Mesenchymal stem cell (in vitro differentiated cells and primary cell): Measurements from ENCODE around the gene CLDN20.

ENCODE experiments used
- DNase-seq: peaks from one replicate; pipeline ENCODE4 v3.0.0-alpha.2; 2013
- H2AFZ ChIP-seq: one replicate; pipeline ENCODE4 v1.6.1; 2013; ENCODE audit warnings: low read depth, mild to moderate bottlenecking, control low read depth, inconsistent platforms, low read length, moderate library complexity
- H2AK5ac ChIP-seq: 2 replicates; pipeline ENCODE4 v1.6.1; 2013; ENCODE audit warnings: low read length, moderate library complexity, mild to moderate bottlenecking, inconsistent platforms; ENCODE audit not compliant: severe bottlenecking
- H2BK120ac ChIP-seq: one replicate; pipeline ENCODE4 v1.6.1; 2013; ENCODE audit warnings: low read depth, mild to moderate bottlenecking, inconsistent platforms, low read length, moderate library complexity
- H2BK12ac ChIP-seq, 2 experiments: one replicate each; pipeline ENCODE4 v1.6.1; 2013; ENCODE audit warnings: inconsistent platforms in 2 of 2, low read length in 2 of 2, mild to moderate bottlenecking in 2 of 2, moderate library complexity in 2 of 2, control low read depth in 1 of 2
- H2BK15ac ChIP-seq: one replicate; pipeline ENCODE4 v1.6.1; 2013; ENCODE audit warnings: mild to moderate bottlenecking, low read depth, inconsistent platforms; ENCODE audit not compliant: poor library complexity, severe bottlenecking
- H2BK5ac ChIP-seq: 2 replicates; pipeline ENCODE4 v1.6.1; 2013; ENCODE audit warnings: low read depth, mild to moderate bottlenecking, low read length, control low read depth, inconsistent platforms; ENCODE audit not compliant: poor library complexity, severe bottlenecking
- H3K14ac ChIP-seq, 2 experiments: one replicate each; pipeline ENCODE4 v1.6.1; 2013; ENCODE audit warnings: inconsistent platforms in 2 of 2, low read length in 2 of 2, control low read depth in 1 of 2, mild to moderate bottlenecking in 1 of 2, moderate library complexity in 1 of 2
- H3K18ac ChIP-seq, 2 experiments: one replicate each; pipeline ENCODE4 v1.6.1; 2013; ENCODE audit warnings: inconsistent platforms in 2 of 2, low read length in 2 of 2, control low read depth in 1 of 2, low read depth in 1 of 2, mild to moderate bottlenecking in 1 of 2
- H3K23ac ChIP-seq, 2 experiments: one replicate each; pipeline ENCODE4 v1.6.1; 2013; ENCODE audit warnings: inconsistent platforms in 2 of 2, low read length in 2 of 2, mild to moderate bottlenecking in 2 of 2, moderate library complexity in 2 of 2, control low read depth in 1 of 2
- H3K27ac ChIP-seq: 2 replicates; pipeline ENCODE4 v1.5.1; 2013; ENCODE audit warnings: mild to moderate bottlenecking, moderate library complexity, low read length, control low read depth, inconsistent platforms; ENCODE audit not compliant: poor library complexity, severe bottlenecking
- H3K27me3 ChIP-seq, 2 experiments: 2 replicates each; pipeline versions ENCODE4 v1.6.1 to v1.7.0; 2013; ENCODE audit warnings: low read length in 2 of 2, mild to moderate bottlenecking in 2 of 2, moderate library complexity in 2 of 2, control low read depth in 1 of 2, inconsistent platforms in 1 of 2; ENCODE audit not compliant: control insufficient read depth in 1 of 2, insufficient read depth in 1 of 2
- H3K36me3 ChIP-seq, 2 experiments: 2 replicates each; pipeline versions ENCODE4 v1.6.1 to v1.7.0; 2013; ENCODE audit warnings: low read length in 2 of 2, control low read depth in 1 of 2, inconsistent platforms in 1 of 2, low read depth in 1 of 2, mild to moderate bottlenecking in 1 of 2; ENCODE audit not compliant: insufficient read depth in 2 of 2, control insufficient read depth in 1 of 2
- H3K4ac ChIP-seq, 2 experiments: one replicate each; pipeline ENCODE4 v1.6.1; 2013; ENCODE audit warnings: inconsistent platforms in 2 of 2, low read length in 2 of 2, mild to moderate bottlenecking in 2 of 2, moderate library complexity in 2 of 2, control low read depth in 1 of 2, low read depth in 1 of 2
- H3K4me1 ChIP-seq: 2 replicates; pipeline ENCODE4 v1.6.1; 2013; ENCODE audit warnings: low read depth, low read length, control low read depth; ENCODE audit not compliant: control insufficient read depth, insufficient read depth
- H3K4me2 ChIP-seq: 2 replicates; pipeline ENCODE4 v1.6.1; 2013; ENCODE audit warnings: low read length, mild to moderate bottlenecking, inconsistent platforms; ENCODE audit not compliant: poor library complexity, severe bottlenecking
- H3K4me3 ChIP-seq, 2 experiments: 2 replicates each; pipeline versions ENCODE4 v1.5.1 to v1.7.0; 2013; ENCODE audit warnings: low read length in 2 of 2, mild to moderate bottlenecking in 2 of 2, control low read depth in 1 of 2, low read depth in 1 of 2; ENCODE audit not compliant: insufficient read depth in 1 of 2
- H3K79me1 ChIP-seq: replicated peaks from 2 replicates; pipeline ENCODE4 v1.6.1; 2013; ENCODE audit warnings: mild to moderate bottlenecking, control low read depth, low read length, inconsistent platforms; ENCODE audit not compliant: poor library complexity, severe bottlenecking
- H3K9ac ChIP-seq: 2 replicates; pipeline ENCODE4 v1.7.0; 2013; ENCODE audit warnings: mild to moderate bottlenecking, low read length, moderate library complexity
- H3K9me3 ChIP-seq: 2 replicates; pipeline ENCODE4 v1.7.0; 2013; ENCODE audit warnings: mild to moderate bottlenecking, low read length; ENCODE audit not compliant: control insufficient read depth
- H4K8ac ChIP-seq: one replicate; pipeline ENCODE4 v1.6.1; 2013; ENCODE audit warnings: inconsistent platforms, mild to moderate bottlenecking, low read length, moderate library complexity
- H4K91ac ChIP-seq: one replicate; pipeline ENCODE4 v1.6.1; 2013; ENCODE audit warnings: mild to moderate bottlenecking, low read length, inconsistent platforms
- WGBS: methylation state at CpG from one replicate; pipeline ENCODE4 v1.1.7; 2013; ENCODE audit warnings: mixed read lengths; 5-methylcytosine and 5-hydroxymethylcytosine counted together

Gene CLDN20

GRCh38 chr6:155287762-155288161, 23.9 kb downstream of the CLDN20 start:
- Histone ChIP-seq H2AFZ (no peak overlapping the region), H4K8ac (no peak overlapping the region), H4K91ac (no peak overlapping the region), H3K9me3 (no peaks in the 10 kb centered on the region), H2BK5ac (no peak overlapping the region), H3K18ac (no peak overlapping the region), H3K14ac (no peak overlapping the region), H3K4me1 (peaks cover 6% of the 10 kb centered on the region), H3K27ac (no peak overlapping the region), H3K4me3 (no peak overlapping the region), H3K79me1 (peaks cover 14% of the 10 kb centered on the region), H3K36me3 (peaks cover 5 to 38% of the 10 kb centered on the region in 2 experiments), H3K9ac (no peak overlapping the region), H3K4me2 (no peak overlapping the region), H2BK120ac (no peak overlapping the region), H2BK12ac (no peak overlapping the region), H2AK5ac (no peak overlapping the region), H2BK15ac (no peak overlapping the region), H3K27me3 (no peaks in the 10 kb centered on the region), H3K23ac (no peak overlapping the region), H3K4ac (no peak overlapping the region)
- no peak for DNase-seq
- WGBS, result 100% methylated on average over 1 of the region's 2 CpGs

GRCh38 chr6:155290491-155290890, 26.7 kb downstream of the CLDN20 start:
- DNase-seq, result no peak
- Histone ChIP-seq H3K79me1 (peaks cover 15% of the 10 kb centered on the region), H3K18ac (no peak overlapping the region), H2AFZ (no peak overlapping the region), H3K4ac (no peak overlapping the region), H3K9me3 (no peaks in the 10 kb centered on the region), H3K27ac (no peak overlapping the region), H3K4me1 (peaks cover 6% of the 10 kb centered on the region), H2BK120ac (no peak overlapping the region), H2AK5ac (no peak overlapping the region), H3K9ac (no peak overlapping the region), H3K14ac (no peak overlapping the region), H3K4me3 (no peak overlapping the region), H2BK12ac (no peak overlapping the region), H2BK15ac (no peak overlapping the region), H3K27me3 (no peaks in the 10 kb centered on the region), H3K23ac (no peak overlapping the region), H3K4me2 (no peak overlapping the region), H4K91ac (no peak overlapping the region), H4K8ac (no peak overlapping the region), H3K36me3 (peaks cover 5 to 27% of the 10 kb centered on the region in 2 experiments), H2BK5ac (no peak overlapping the region)
- 100% methylated on average over 4 of the region's 5 CpGs for WGBS

- DNase-seq, result no peak
- no peak overlapping the region for H3K14ac ChIP-seq
- H2BK15ac ChIP-seq, result no peak overlapping the region
- no peak overlapping the region for H2BK5ac ChIP-seq
- no peak overlapping the region for H4K91ac ChIP-seq
- H3K4me3 ChIP-seq, result no peak overlapping the region
- no peak overlapping the region for H2BK120ac ChIP-seq
- no peak overlapping the region for H3K9ac ChIP-seq
- H3K36me3 ChIP-seq, result peaks cover 5 to 33% of the 10 kb centered on the region in 2 experiments
- no peak overlapping the region for H4K8ac ChIP-seq
- peaks cover 15% of the 10 kb centered on the region for H3K79me1 ChIP-seq
- no peaks in the 10 kb centered on the region for H3K27me3 ChIP-seq
- no peak overlapping the region for H2AK5ac ChIP-seq
- no peak overlapping the region for H2BK12ac ChIP-seq
- H3K4me1 ChIP-seq, result peaks cover 6% of the 10 kb centered on the region
- H3K18ac ChIP-seq, result no peak overlapping the region
- H3K4ac ChIP-seq, result peak overlapping the region in 1 of 2 experiments; percentile 43
- no peak overlapping the region for H3K4me2 ChIP-seq
- no peaks in the 10 kb centered on the region for H3K9me3 ChIP-seq
- H3K27ac ChIP-seq, result no peak overlapping the region
- no peak overlapping the region for H3K23ac ChIP-seq
- H2AFZ ChIP-seq, result no peak overlapping the region
- WGBS, result 69% methylated on average over 3 of the region's 3 CpGs
Observed at GRCh38 chr6:155291291-155291690, 27.5 kb downstream of the CLDN20 start.

- Histone ChIP-seq H3K9me3 (no peaks in the 10 kb centered on the region), H2BK120ac (no peak overlapping the region), H3K4me3 (no peak overlapping the region), H3K4me2 (no peak overlapping the region), H3K36me3 (peaks cover 8 to 45% of the 10 kb centered on the region in 2 experiments), H3K79me1 (peaks cover 15% of the 10 kb centered on the region), H3K23ac (no peak overlapping the region), H3K27ac (no peak overlapping the region), H4K8ac (no peak overlapping the region), H2BK5ac (no peak overlapping the region), H3K4ac (no peak overlapping the region), H3K14ac (no peak overlapping the region), H3K18ac (peak overlapping the region in 1 of 2 experiments; percentile 3), H2BK15ac (no peak overlapping the region), H3K27me3 (no peaks in the 10 kb centered on the region), H2AFZ (no peak overlapping the region), H2BK12ac (no peak overlapping the region), H3K9ac (no peak overlapping the region), H2AK5ac (no peak overlapping the region), H3K4me1 (peaks cover 6% of the 10 kb centered on the region), H4K91ac (no peak overlapping the region)
- WGBS, result 100% methylated on average over 3 of the region's 5 CpGs
- DNase-seq, result no peak
Observed at GRCh38 chr6:155292711-155293110, 28.9 kb downstream of the CLDN20 start.
